ENCODE data around the gene TMEM176A. TPM values are rescaled to one million over a fixed set of nuclear protein-coding genes. Genes with fewer than 3 reads are reported as not detected.

The TMEM176A gene
- polyA plus RNA-seq, 1 donor from 2014 or later, result not detected

DNA sequence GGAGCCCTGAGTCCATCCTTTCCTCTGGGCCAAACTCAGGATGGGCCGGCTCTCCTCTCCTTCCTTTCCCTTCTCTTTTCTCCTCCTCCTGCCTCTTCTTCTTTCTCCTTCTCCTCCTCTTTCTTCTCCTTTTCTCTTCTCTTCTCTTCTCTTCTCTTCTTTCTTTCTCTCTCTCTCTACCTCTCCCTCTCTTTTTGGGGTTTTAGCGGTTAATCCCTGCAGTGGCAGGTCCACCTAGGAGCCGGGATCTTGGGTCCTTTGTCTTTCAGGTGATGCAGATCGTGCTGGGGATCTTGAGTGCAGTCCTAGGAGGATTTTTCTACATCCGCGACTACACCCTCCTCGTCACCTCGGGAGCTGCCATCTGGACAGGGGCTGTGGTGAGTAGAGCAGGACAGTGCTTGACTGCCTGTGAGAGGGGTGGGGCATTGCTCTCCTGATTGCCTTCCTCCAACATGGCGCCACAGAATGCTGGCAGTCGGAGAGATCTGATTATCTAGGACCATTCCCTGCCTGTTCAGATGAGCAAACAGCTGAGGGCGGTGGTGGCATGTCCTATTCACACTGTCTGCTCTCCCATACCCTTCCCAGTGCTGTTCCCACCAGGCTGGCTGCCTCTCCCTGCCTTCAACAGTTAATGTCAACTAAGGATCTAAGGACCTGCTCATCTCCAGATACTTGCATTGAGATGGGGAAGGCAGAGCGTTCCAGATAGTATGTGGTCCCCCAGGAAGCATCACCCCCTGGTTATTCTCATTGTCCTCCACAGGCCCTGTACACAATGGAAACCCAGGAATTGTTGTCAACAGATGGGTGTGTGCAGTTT is 1.6 kb downstream of the TMEM176A start:
- no peak overlapping the region for H3K9ac ChIP-seq (ENCODE audit: low read length)
- TF ChIP-seq EZH2 (IDR thresholded peaks at IDR 0.05; ENCODE audit: borderline replicate concordance, insufficient read depth, low read length, poor library complexity, severe bottlenecking), result no peak
- no peak for TF ChIP-seq SMC3 (conservative IDR thresholded peaks at IDR 0.05; ENCODE audit: poor library complexity)
- TF ChIP-seq EP300 (conservative IDR thresholded peaks at IDR 0.05; ENCODE audit: poor library complexity, severe bottlenecking), result no peak
- no peak for TF ChIP-seq MXI1 (conservative IDR thresholded peaks at IDR 0.05; ENCODE audit: poor library complexity, severe bottlenecking)
- no peak for TF ChIP-seq POLR2AphosphoS5 (IDR thresholded peaks at IDR 0.05)
- no peak for TF ChIP-seq RAD21 (conservative IDR thresholded peaks at IDR 0.05)
- TF ChIP-seq, protein P1, sequence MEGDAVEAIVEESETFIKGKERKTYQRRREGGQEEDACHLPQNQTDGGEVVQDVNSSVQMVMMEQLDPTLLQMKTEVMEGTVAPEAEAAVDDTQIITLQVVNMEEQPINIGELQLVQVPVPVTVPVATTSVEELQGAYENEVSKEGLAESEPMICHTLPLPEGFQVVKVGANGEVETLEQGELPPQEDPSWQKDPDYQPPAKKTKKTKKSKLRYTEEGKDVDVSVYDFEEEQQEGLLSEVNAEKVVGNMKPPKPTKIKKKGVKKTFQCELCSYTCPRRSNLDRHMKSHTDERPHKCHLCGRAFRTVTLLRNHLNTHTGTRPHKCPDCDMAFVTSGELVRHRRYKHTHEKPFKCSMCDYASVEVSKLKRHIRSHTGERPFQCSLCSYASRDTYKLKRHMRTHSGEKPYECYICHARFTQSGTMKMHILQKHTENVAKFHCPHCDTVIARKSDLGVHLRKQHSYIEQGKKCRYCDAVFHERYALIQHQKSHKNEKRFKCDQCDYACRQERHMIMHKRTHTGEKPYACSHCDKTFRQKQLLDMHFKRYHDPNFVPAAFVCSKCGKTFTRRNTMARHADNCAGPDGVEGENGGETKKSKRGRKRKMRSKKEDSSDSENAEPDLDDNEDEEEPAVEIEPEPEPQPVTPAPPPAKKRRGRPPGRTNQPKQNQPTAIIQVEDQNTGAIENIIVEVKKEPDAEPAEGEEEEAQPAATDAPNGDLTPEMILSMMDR (IDR thresholded peaks at IDR 0.05; ENCODE audit: poor library complexity, severe bottlenecking), result no peak
- TF ChIP-seq TAF1 (IDR thresholded peaks at IDR 0.05; ENCODE audit: low read depth), result no peak
- H3K79me2 ChIP-seq (replicated peaks; ENCODE audit: insufficient read depth, low read length), result no peaks in the 10 kb centered on the region
- no peaks in the 10 kb centered on the region for H3F3A ChIP-seq (ENCODE audit: insufficient read depth, low read length, poor library complexity, severe bottlenecking)
- no peak overlapping the region for H2AFZ ChIP-seq (ENCODE audit: low read depth, low read length)
- H3K9me3 ChIP-seq (ENCODE audit: low read length), result no peaks in the 10 kb centered on the region
- peaks cover 40% of the 10 kb centered on the region for H3K27me3 ChIP-seq (ENCODE audit: insufficient read depth, low read depth, low read length)
- H3K36me3 ChIP-seq (ENCODE audit: insufficient read depth, low read length), result no peaks in the 10 kb centered on the region
- no peaks in the 10 kb centered on the region for H4K20me1 ChIP-seq (ENCODE audit: insufficient read depth)
- H3K4me3 ChIP-seq (ENCODE audit: low read length), result no peak overlapping the region
- H3K9me2 ChIP-seq (ENCODE audit: insufficient read depth, low read length), result no peaks in the 10 kb centered on the region
- H3K27ac ChIP-seq (ENCODE audit: low read length), result no peak overlapping the region
- no peak overlapping the region for H3K4me2 ChIP-seq (ENCODE audit: low read length)

DNA sequence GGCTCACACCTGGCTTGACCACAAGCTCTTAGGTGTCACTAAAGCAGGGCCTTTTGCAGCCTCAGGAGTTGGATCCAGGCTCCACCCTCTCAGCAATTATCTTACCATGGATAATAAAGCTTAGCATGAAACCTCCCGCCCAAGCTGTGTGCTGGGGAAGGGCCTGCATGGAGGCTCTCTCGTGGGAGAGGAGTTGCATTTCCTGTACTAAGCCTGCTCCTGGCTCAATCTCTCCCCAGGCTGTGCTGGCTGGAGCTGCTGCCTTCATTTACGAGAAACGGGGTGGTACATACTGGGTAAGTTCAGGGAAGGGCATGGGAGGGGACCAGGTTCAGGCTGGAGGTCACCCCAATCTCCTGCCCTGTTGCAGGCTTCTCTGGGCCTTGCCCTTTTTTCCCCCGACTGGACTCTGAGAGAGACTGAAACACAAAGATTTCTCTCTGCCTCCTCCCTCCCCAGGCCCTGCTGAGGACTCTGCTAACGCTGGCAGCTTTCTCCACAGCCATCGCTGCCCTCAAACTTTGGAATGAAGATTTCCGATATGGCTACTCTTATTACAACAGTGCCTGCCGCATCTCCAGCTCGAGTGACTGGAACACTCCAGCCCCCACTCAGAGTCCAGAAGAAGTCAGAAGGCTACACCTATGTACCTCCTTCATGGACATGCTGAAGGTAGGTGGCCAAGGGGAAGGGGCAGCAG is 2.7 kb downstream of the TMEM176A start:
- H3K4me2 ChIP-seq (ENCODE audit: low read length), result no peak overlapping the region
- TF ChIP-seq POLR2AphosphoS5 (IDR thresholded peaks at IDR 0.05) (no peak), EP300 (conservative IDR thresholded peaks at IDR 0.05; ENCODE audit: poor library complexity, severe bottlenecking) (no peak), MXI1 (conservative IDR thresholded peaks at IDR 0.05; ENCODE audit: poor library complexity, severe bottlenecking) (no peak), RAD21 (conservative IDR thresholded peaks at IDR 0.05) (no peak), SMC3 (conservative IDR thresholded peaks at IDR 0.05; ENCODE audit: poor library complexity) (no peak), TAF1 (IDR thresholded peaks at IDR 0.05; ENCODE audit: low read depth) (no peak), EZH2 (IDR thresholded peaks at IDR 0.05; ENCODE audit: borderline replicate concordance, insufficient read depth, low read length, poor library complexity, severe bottlenecking) (no peak)
- TF ChIP-seq, protein P1 (IDR thresholded peaks at IDR 0.05; ENCODE audit: poor library complexity, severe bottlenecking), result no peak
- TF ChIP-seq, protein P2, sequence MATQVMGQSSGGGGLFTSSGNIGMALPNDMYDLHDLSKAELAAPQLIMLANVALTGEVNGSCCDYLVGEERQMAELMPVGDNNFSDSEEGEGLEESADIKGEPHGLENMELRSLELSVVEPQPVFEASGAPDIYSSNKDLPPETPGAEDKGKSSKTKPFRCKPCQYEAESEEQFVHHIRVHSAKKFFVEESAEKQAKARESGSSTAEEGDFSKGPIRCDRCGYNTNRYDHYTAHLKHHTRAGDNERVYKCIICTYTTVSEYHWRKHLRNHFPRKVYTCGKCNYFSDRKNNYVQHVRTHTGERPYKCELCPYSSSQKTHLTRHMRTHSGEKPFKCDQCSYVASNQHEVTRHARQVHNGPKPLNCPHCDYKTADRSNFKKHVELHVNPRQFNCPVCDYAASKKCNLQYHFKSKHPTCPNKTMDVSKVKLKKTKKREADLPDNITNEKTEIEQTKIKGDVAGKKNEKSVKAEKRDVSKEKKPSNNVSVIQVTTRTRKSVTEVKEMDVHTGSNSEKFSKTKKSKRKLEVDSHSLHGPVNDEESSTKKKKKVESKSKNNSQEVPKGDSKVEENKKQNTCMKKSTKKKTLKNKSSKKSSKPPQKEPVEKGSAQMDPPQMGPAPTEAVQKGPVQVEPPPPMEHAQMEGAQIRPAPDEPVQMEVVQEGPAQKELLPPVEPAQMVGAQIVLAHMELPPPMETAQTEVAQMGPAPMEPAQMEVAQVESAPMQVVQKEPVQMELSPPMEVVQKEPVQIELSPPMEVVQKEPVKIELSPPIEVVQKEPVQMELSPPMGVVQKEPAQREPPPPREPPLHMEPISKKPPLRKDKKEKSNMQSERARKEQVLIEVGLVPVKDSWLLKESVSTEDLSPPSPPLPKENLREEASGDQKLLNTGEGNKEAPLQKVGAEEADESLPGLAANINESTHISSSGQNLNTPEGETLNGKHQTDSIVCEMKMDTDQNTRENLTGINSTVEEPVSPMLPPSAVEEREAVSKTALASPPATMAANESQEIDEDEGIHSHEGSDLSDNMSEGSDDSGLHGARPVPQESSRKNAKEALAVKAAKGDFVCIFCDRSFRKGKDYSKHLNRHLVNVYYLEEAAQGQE (IDR thresholded peaks at IDR 0.05; ENCODE audit: borderline replicate concordance), result no peak
- no peaks in the 10 kb centered on the region for H3K9me3 ChIP-seq (ENCODE audit: low read length)
- peaks cover 40% of the 10 kb centered on the region for H3K27me3 ChIP-seq (ENCODE audit: insufficient read depth, low read depth, low read length)
- H3K27ac ChIP-seq (ENCODE audit: low read length), result no peak overlapping the region
- H2AFZ ChIP-seq (ENCODE audit: low read depth, low read length), result no peak overlapping the region
- no peak overlapping the region for H3K4me3 ChIP-seq (ENCODE audit: low read length)
- no peaks in the 10 kb centered on the region for H3K79me2 ChIP-seq (replicated peaks; ENCODE audit: insufficient read depth, low read length)
- H4K20me1 ChIP-seq (ENCODE audit: insufficient read depth), result no peaks in the 10 kb centered on the region
- H3F3A ChIP-seq (ENCODE audit: insufficient read depth, low read length, poor library complexity, severe bottlenecking), result no peaks in the 10 kb centered on the region
- no peaks in the 10 kb centered on the region for H3K9me2 ChIP-seq (ENCODE audit: insufficient read depth, low read length)
- no peak overlapping the region for H3K9ac ChIP-seq (ENCODE audit: low read length)
- H3K36me3 ChIP-seq (ENCODE audit: insufficient read depth, low read length), result no peaks in the 10 kb centered on the region
